Activated T-cell treated with anti-CD3 and anti-CD28 coated beads, Interleukin-2, amount 50 U/mL, for 24 hours (primary cell): Measurements from ENCODE around the gene CEP170.
"Not testable (repeated sequence)": the region's sequence is repeated elsewhere in the genome, so short reads cannot be mapped to it uniquely, and the experiment has no call there.

Source experiments
- DNase-seq: peaks from one replicate; pipeline ENCODE4 v3.0.0-alpha.2; 2020
- H3K27ac Mint-ChIP-seq: 2 replicates; pipeline ENCODE4 v1.8.0; 2020; ENCODE audit warnings: mild to moderate bottlenecking, mixed read lengths
- H3K27me3 Mint-ChIP-seq: 2 replicates; pipeline ENCODE4 v1.8.0; 2020; ENCODE audit warnings: mixed read lengths
- H3K36me3 Mint-ChIP-seq: 2 replicates; pipeline ENCODE4 v1.8.0; 2020; ENCODE audit warnings: low read depth, mixed read lengths
- H3K4me1 Mint-ChIP-seq: 2 replicates; pipeline ENCODE4 v1.8.0; 2020; ENCODE audit warnings: low read depth, mixed read lengths
- H3K4me3 Mint-ChIP-seq: 2 replicates; pipeline ENCODE4 v1.8.0; 2020; ENCODE audit warnings: mild to moderate bottlenecking, moderate library complexity, mixed read lengths
- H3K9me3 Mint-ChIP-seq: 2 replicates; pipeline ENCODE4 v1.8.0; 2020; ENCODE audit warnings: mixed read lengths

Gene CEP170

GRCh38 chr1:243233908-243234307 lies 21.2 kb downstream of the CEP170 start:
- peaks cover 35% of the 10 kb centered on the region for H3K9me3 Mint-ChIP-seq
- DNase-seq: no peak
- no peaks in the 10 kb centered on the region for H3K27me3 Mint-ChIP-seq
- peaks cover 15% of the 10 kb centered on the region for H3K4me1 Mint-ChIP-seq
- peaks cover 79% of the 10 kb centered on the region for H3K36me3 Mint-ChIP-seq
- no peak overlapping the region for H3K27ac Mint-ChIP-seq
- H3K4me3 Mint-ChIP-seq: no peak overlapping the region

- no peak for DNase-seq
- Mint-ChIP-seq H3K27ac (no peak overlapping the region), H3K36me3 (peaks cover 67% of the 10 kb centered on the region), H3K4me1 (peaks cover 13% of the 10 kb centered on the region), H3K4me3 (no peak overlapping the region), H3K9me3 (peaks cover 36% of the 10 kb centered on the region), H3K27me3 (no peaks in the 10 kb centered on the region)
Observed at GRCh38 chr1:243230914-243231313, 24.2 kb downstream of the CEP170 start.

GRCh38 chr1:243229526-243229925 lies 25.6 kb downstream of the CEP170 start:
- H3K4me1 Mint-ChIP-seq: peaks cover 11% of the 10 kb centered on the region
- H3K27me3 Mint-ChIP-seq: no peaks in the 10 kb centered on the region
- no peak overlapping the region for H3K4me3 Mint-ChIP-seq
- no peak for DNase-seq
- H3K9me3 Mint-ChIP-seq: peaks cover 30% of the 10 kb centered on the region
- H3K36me3 Mint-ChIP-seq: peaks cover 64% of the 10 kb centered on the region
- no peak overlapping the region for H3K27ac Mint-ChIP-seq

GRCh38 chr1:243227622-243228021 lies 27.5 kb downstream of the CEP170 start:
- peaks cover 11% of the 10 kb centered on the region for H3K4me1 Mint-ChIP-seq
- H3K27ac Mint-ChIP-seq: no peak overlapping the region
- peaks cover 68% of the 10 kb centered on the region for H3K36me3 Mint-ChIP-seq
- no peaks in the 10 kb centered on the region for H3K27me3 Mint-ChIP-seq
- H3K4me3 Mint-ChIP-seq: no peak overlapping the region
- DNase-seq: no peak
- H3K9me3 Mint-ChIP-seq: peaks cover 23% of the 10 kb centered on the region

- no peak overlapping the region for H3K27ac Mint-ChIP-seq
- no peak overlapping the region for H3K4me3 Mint-ChIP-seq
- peaks cover 2% of the 10 kb centered on the region for H3K4me1 Mint-ChIP-seq
- H3K27me3 Mint-ChIP-seq: no peaks in the 10 kb centered on the region
- no peak for DNase-seq
- peaks cover 85% of the 10 kb centered on the region for H3K36me3 Mint-ChIP-seq
- H3K9me3 Mint-ChIP-seq: no peaks in the 10 kb centered on the region
Observed at GRCh38 chr1:243218059-243218458, 37.0 kb downstream of the CEP170 start.

- no peak overlapping the region for H3K27ac Mint-ChIP-seq
- H3K9me3 Mint-ChIP-seq: no peaks in the 10 kb centered on the region
- H3K27me3 Mint-ChIP-seq: no peaks in the 10 kb centered on the region
- no peak for DNase-seq
- H3K4me1 Mint-ChIP-seq: peaks cover 2% of the 10 kb centered on the region
- peaks cover 80% of the 10 kb centered on the region for H3K36me3 Mint-ChIP-seq
- no peak overlapping the region for H3K4me3 Mint-ChIP-seq
Observed at GRCh38 chr1:243217349-243217748, 37.7 kb downstream of the CEP170 start.

- no peak for DNase-seq
- no peaks in the 10 kb centered on the region for H3K27me3 Mint-ChIP-seq
- no peak overlapping the region for H3K27ac Mint-ChIP-seq
- peaks cover 79% of the 10 kb centered on the region for H3K36me3 Mint-ChIP-seq
- no peaks in the 10 kb centered on the region for H3K9me3 Mint-ChIP-seq
- H3K4me3 Mint-ChIP-seq: no peak overlapping the region
- H3K4me1 Mint-ChIP-seq: peaks cover 2% of the 10 kb centered on the region
Observed at GRCh38 chr1:243216741-243217140, 38.3 kb downstream of the CEP170 start.

GRCh38 chr1:243215276-243215875 lies 39.7 kb downstream of the CEP170 start:
- not testable (repeated sequence) for H3K4me3 Mint-ChIP-seq

GRCh38 chr1:243213045-243213787 lies 41.9 kb downstream of the CEP170 start:
- Mint-ChIP-seq H3K27ac (no peak overlapping the region), H3K27me3 (no peaks in the 10 kb centered on the region), H3K9me3 (no peaks in the 10 kb centered on the region), H3K4me1 (peaks cover 2% of the 10 kb centered on the region), H3K4me3 (no peak overlapping the region), H3K36me3 (peaks cover 50% of the 10 kb centered on the region)
- DNase-seq: no peak

More at GRCh38 chr1:243215276-243215875, 39.7 kb downstream of the CEP170 start:
- not testable (repeated sequence) for H3K4me1 Mint-ChIP-seq, H3K27ac Mint-ChIP-seq, DNase-seq, H3K27me3 Mint-ChIP-seq, H3K9me3 Mint-ChIP-seq
- peaks cover 65% of the 10 kb centered on the region for H3K36me3 Mint-ChIP-seq

- H3K9me3 Mint-ChIP-seq, DNase-seq, H3K27me3 Mint-ChIP-seq, H3K4me1 Mint-ChIP-seq, H3K27ac Mint-ChIP-seq, H3K4me3 Mint-ChIP-seq: not testable (repeated sequence)
- H3K36me3 Mint-ChIP-seq: peaks cover 44% of the 10 kb centered on the region
Observed at GRCh38 chr1:243211984-243212383, 43.1 kb downstream of the CEP170 start.

- not testable (repeated sequence) for H3K27me3 Mint-ChIP-seq, H3K4me3 Mint-ChIP-seq, H3K9me3 Mint-ChIP-seq, DNase-seq, H3K27ac Mint-ChIP-seq, H3K4me1 Mint-ChIP-seq
- H3K36me3 Mint-ChIP-seq: peaks cover 39% of the 10 kb centered on the region
Observed at GRCh38 chr1:243205026-243205501, 50.0 kb downstream of the CEP170 start.

GRCh38 chr1:243204336-243204735 lies 50.7 kb downstream of the CEP170 start:
- H3K9me3 Mint-ChIP-seq, H3K27me3 Mint-ChIP-seq, DNase-seq, H3K4me1 Mint-ChIP-seq, H3K4me3 Mint-ChIP-seq, H3K27ac Mint-ChIP-seq: not testable (repeated sequence)
- peaks cover 38% of the 10 kb centered on the region for H3K36me3 Mint-ChIP-seq

GRCh38 chr1:243203196-243203595 lies 51.9 kb downstream of the CEP170 start:
- H3K36me3 Mint-ChIP-seq: peaks cover 43% of the 10 kb centered on the region
- not testable (repeated sequence) for DNase-seq, H3K4me1 Mint-ChIP-seq, H3K27me3 Mint-ChIP-seq, H3K4me3 Mint-ChIP-seq, H3K9me3 Mint-ChIP-seq, H3K27ac Mint-ChIP-seq

GRCh38 chr1:243201316-243201715 lies 53.8 kb downstream of the CEP170 start:
- H3K27ac Mint-ChIP-seq, H3K27me3 Mint-ChIP-seq, DNase-seq, H3K4me3 Mint-ChIP-seq, H3K9me3 Mint-ChIP-seq, H3K4me1 Mint-ChIP-seq: not testable (repeated sequence)
- H3K36me3 Mint-ChIP-seq: peaks cover 49% of the 10 kb centered on the region

- DNase-seq, H3K27ac Mint-ChIP-seq, H3K27me3 Mint-ChIP-seq, H3K4me1 Mint-ChIP-seq, H3K4me3 Mint-ChIP-seq, H3K9me3 Mint-ChIP-seq: not testable (repeated sequence)
- peaks cover 37% of the 10 kb centered on the region for H3K36me3 Mint-ChIP-seq
Observed at GRCh38 chr1:243197524-243197923, 57.6 kb downstream of the CEP170 start.
